Renal pelvis (tissue), 12 donors: ENCODE results near the gene BAG3. TPM values are rescaled to one million over a fixed set of nuclear protein-coding genes. Genes with fewer than 3 reads are reported as not detected.
A peak's percentile ranks its signal among the peaks of the same experiment; 100 is the strongest.
"Not testable (repeated sequence)": the region's sequence is repeated elsewhere in the genome, so short reads cannot be mapped to it uniquely, and the experiment has no call there.

Source experiments
- DNase-seq: peaks from one replicate; pipeline ENCODE4 v3.0.0-alpha.2; 2013
- long read RNA-seq, 16 experiments: transcript quantifications; one replicate each; lab custom pipeline, GENCODE V29; 2026
- polyA plus RNA-seq, 3 donors: library from polyadenylated mRNA; unstranded; fragments of 120-200 nt; gene quantifications; one replicate each; pipeline ENCODE4 v1.2.1, GENCODE V29; 2013; ENCODE audit not compliant: insufficient read length in 3 of 3

BAG3 gene
- polyA plus RNA-seq, result 10 to 100 TPM; 29.5 to 35.6 (median 32.3) TPM
- long read RNA-seq, donor 1, transcript BAG3-201 (4 exons, 2,571 nt), result major isoform, 9 of 9 reads
- long read RNA-seq, donor 1, partial matches to known transcripts, result 0 of 9 reads
- long read RNA-seq, donor 1, other reads (novel, unspliced or antisense), result 0 of 9 reads
- long read RNA-seq, donor 2, transcript BAG3-201 (4 exons, 2,571 nt), result major isoform, 10 of 20 reads
- long read RNA-seq, donor 2, partial matches to known transcripts, result 10 of 20 reads
- long read RNA-seq, donor 2, other reads (novel, unspliced or antisense), result 0 of 20 reads
- long read RNA-seq, donor 3, transcript BAG3-201 (4 exons, 2,571 nt), result major isoform, 5 of 20 reads
- long read RNA-seq, donor 3, partial matches to known transcripts, result 15 of 20 reads
- long read RNA-seq, donor 3, other reads (novel, unspliced or antisense), result 0 of 20 reads
- long read RNA-seq, donor 4, transcript BAG3-201 (4 exons, 2,571 nt), result major isoform, 14 of 26 reads
- long read RNA-seq, donor 4, partial matches to known transcripts, result 12 of 26 reads
- long read RNA-seq, donor 4, other reads (novel, unspliced or antisense), result 0 of 26 reads
- long read RNA-seq, donor 5, partial matches to known transcripts, result 0 of 2 reads
- long read RNA-seq, donor 5, other reads (novel, unspliced or antisense), result 0 of 2 reads
- long read RNA-seq, donor 6, transcript BAG3-201 (4 exons, 2,571 nt), result major isoform, 12 of 20 reads
- long read RNA-seq, donor 6, partial matches to known transcripts, result 8 of 20 reads
- long read RNA-seq, donor 6, other reads (novel, unspliced or antisense), result 0 of 20 reads
- long read RNA-seq, donor 7, transcript BAG3-201 (4 exons, 2,571 nt), result major isoform, 7 of 75 reads
- long read RNA-seq, donor 7, partial matches to known transcripts, result 68 of 75 reads
- long read RNA-seq, donor 7, other reads (novel, unspliced or antisense), result 0 of 75 reads
- long read RNA-seq, donor 8, partial matches to known transcripts, result 0 of 2 reads
- long read RNA-seq, donor 8, other reads (novel, unspliced or antisense), result 0 of 2 reads
- long read RNA-seq, donor 9, transcript BAG3-201 (4 exons, 2,571 nt), result major isoform, 11 of 22 reads
- long read RNA-seq, donor 9, partial matches to known transcripts, result 11 of 22 reads
- long read RNA-seq, donor 9, other reads (novel, unspliced or antisense), result 0 of 22 reads
- long read RNA-seq, donor 10, transcript BAG3-201 (4 exons, 2,571 nt), result major isoform, 8 of 18 reads
- long read RNA-seq, donor 10, partial matches to known transcripts, result 10 of 18 reads
- long read RNA-seq, donor 10, other reads (novel, unspliced or antisense), result 0 of 18 reads
- long read RNA-seq, donor 11, partial matches to known transcripts, result 25 of 28 reads
- long read RNA-seq, donor 11, other reads (novel, unspliced or antisense), result 0 of 28 reads
- long read RNA-seq, donor 12, transcript BAG3-201 (4 exons, 2,571 nt), result major isoform, 15 of 15 reads
- long read RNA-seq, donor 12, partial matches to known transcripts, result 0 of 15 reads
- long read RNA-seq, donor 12, other reads (novel, unspliced or antisense), result 0 of 15 reads
- long read RNA-seq, donor 13, partial matches to known transcripts, result 15 of 15 reads
- long read RNA-seq, donor 13, other reads (novel, unspliced or antisense), result 0 of 15 reads
- long read RNA-seq, donor 14, result 0 reads
- long read RNA-seq, donor 15, transcript BAG3-201 (4 exons, 2,571 nt), result major isoform, 18 of 30 reads
- long read RNA-seq, donor 15, partial matches to known transcripts, result 5 of 30 reads
- long read RNA-seq, donor 15, other reads (novel, unspliced or antisense), result 7 of 30 reads
- long read RNA-seq, donor 16, transcript BAG3-201 (4 exons, 2,571 nt), result major isoform, 9 of 25 reads
- long read RNA-seq, donor 16, partial matches to known transcripts, result 16 of 25 reads
- long read RNA-seq, donor 16, other reads (novel, unspliced or antisense), result 0 of 25 reads

- DNase-seq, result peak; percentile 86
These were observed at the start of gene BAG3 for GRCh38 chr10:119650692-119651513. Gene BAG3, plus strand, starts transcription at chr10:119651380. Its CDS starts 296 bp downstream, at chr10:119651676.

GRCh38 chr10:119602241-119603095, 48.7 kb upstream of the BAG3 start:
- DNase-seq, result no peak

DNA sequence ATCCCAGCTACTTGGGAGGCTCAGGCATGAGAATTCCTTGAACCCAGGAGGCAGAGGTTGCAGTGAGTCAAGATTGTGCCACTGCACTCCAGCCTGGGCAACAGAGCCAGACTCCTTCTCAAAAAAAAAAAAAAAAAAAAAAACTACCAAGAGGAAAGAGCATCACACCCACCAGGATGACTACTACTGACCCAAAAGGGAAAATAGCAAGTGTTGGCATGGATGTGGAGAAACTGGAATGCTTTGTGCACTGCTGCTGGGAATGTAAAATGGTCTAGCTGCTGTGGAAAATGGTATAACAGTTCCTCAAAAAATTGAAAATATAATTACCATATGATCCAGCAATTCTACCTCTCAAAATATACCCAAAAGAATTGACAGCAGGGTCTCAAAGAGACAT, 46.7 kb upstream of the BAG3 start:
- DNase-seq, result no peak

- no peak for DNase-seq
These were observed 42.6 kb upstream of the BAG3 start for GRCh38 chr10:119608316-119609155.

DNA sequence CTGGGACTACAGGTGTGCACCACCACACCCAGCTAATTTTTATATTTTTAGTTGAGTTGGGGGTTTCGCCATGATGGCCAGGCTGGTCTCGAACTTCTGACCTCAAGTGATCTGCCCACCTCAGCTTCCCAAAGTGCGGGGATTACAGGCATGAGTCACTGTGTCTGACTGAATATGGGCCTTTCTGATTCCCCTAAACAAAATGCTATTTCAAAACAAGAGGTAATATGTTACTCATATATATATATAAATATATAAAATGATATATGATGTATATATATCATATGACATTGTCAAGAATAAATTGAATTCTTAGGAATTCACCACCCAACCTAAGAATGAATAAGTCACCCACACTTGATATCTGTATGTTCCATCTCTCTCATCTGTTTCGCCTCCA, 41.7 kb upstream of the BAG3 start:
- DNase-seq, result no peak

- no peak for DNase-seq
These were observed 39.7 kb upstream of the BAG3 start for GRCh38 chr10:119611433-119611832.

DNA sequence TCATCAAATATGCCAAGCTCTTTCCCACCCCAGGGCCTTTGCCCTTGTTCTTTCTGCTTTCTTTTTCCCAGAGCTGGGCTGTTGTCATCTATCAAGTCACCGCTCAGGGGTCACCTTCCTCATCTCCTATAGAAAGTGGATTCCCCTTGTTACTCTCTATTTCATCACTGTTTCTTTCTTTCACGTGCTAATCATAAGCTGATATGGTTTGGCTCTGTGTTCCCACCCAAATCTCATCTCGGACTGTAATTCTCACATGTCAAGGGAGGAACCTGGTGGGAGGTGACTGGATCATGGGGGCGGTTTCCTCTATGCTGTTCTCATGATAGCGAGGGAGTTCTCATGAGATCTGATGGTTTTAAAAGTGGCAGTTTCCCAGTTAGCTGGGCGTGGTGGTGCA, 37.4 kb upstream of the BAG3 start:
- DNase-seq, result no peak

DNA sequence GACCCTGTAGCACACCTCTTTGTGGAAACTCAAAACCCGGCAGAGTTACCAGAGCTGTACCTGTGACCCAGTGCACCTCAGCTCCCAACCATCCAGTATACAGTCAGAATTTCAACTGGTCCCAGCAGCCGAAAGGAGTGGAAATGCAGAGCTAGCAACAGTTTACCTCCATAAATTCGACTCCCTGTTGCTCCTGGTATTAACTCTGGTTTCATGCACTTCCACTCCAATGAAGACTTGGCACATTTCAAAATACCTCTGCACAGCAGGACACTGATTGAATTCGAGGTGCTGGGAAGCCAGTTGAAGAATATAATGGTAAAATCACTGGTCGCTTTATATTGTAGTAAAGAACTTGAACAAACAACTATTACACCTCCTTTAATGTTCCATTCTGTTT, 36.5 kb upstream of the BAG3 start:
- no peak for DNase-seq

DNA sequence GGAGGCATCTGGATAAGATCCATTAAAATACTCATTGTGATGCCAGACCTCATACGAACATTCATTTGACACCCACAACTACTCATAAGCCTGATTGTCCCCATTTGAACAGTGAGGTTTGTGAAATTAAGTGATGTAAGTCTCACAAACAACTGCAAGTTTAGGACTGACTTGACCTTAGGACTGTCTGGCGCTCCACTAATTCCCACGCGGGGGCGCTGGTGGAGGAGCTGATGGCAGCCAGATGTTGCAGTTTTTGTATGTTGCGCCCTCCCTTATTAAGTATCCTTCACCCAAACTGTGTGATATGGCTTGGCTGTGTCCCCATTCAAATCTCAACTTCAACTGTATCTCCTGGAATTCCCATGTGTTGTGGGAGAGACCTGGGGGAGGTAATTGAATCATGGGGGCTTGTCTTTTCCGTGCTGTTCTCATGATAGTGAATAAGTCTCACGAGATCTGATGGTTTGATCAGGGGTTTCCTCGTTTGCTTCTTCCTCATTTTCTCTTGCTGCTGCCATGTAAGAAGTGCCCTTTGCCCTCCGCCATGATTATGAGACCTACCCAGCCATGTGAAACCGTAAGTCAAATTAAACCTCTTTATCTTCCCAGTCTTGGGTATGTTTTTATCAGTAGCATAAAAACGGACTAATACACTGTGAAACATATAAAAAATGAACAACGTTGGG, 34.2 kb upstream of the BAG3 start:
- DNase-seq, result no peak

- no peak for DNase-seq
These were observed 32.0 kb upstream of the BAG3 start for GRCh38 chr10:119619215-119619614.

- not testable (repeated sequence) for DNase-seq
These were observed 31.4 kb upstream of the BAG3 start for GRCh38 chr10:119619811-119620210.

- DNase-seq, result no peak
These were observed 30.7 kb upstream of the BAG3 start for GRCh38 chr10:119620241-119621077.

DNA sequence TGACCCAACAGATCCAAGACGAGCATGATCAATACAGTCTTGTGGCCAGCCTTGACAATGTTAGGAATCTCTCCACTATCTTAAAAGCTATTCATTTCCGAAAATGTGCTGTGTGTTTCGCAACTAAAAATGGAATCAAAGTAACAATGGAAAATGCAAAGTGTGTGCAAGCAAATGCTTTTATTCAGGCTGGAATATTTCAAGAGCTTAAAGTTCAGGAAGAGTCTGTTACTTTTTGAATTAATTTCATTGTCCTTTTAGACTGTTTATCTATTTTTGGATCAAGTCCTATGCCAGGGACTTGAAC, 30.1 kb upstream of the BAG3 start:
- no peak for DNase-seq

- DNase-seq, result no peak
These were observed 25.5 kb upstream of the BAG3 start for GRCh38 chr10:119625570-119626280.

DNA sequence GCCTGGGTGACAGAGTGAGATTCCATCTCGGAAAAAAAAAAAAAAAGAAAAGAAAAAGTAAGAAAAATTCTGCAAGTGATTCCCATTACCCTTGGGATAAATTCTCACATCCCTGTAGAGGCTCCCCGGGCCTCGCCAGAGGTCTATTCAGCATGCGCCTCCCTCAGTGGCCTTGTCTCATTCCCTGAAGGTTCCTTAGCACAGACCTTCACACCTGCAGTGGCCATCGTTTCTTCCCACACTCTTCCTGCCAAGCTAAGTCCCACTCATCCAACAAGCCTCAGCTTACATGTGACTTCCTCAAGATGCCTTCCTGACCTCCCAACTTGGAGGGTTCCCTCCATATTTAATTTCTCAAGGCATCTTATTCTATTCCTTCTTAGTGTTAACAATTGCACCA, 20.9 kb upstream of the BAG3 start:
- DNase-seq, result no peak
